HepG2 (cell line): ENCODE measurements around the gene DST. TPM values are rescaled to one million over a fixed set of nuclear protein-coding genes. Genes with fewer than 3 reads are reported as not detected.

ENCODE experiments used
- FOXM1 ChIP-seq: sonication (generic); formaldehyde crosslinking; IDR thresholded peaks from 2 replicates; pipeline ENCODE4 v1.5.0; 2020; ENCODE audit warnings: missing genetic modification reagents
- NONO ChIP-seq, 2 experiments: fragments of 450-650 bp in 1 of 2; sonication (generic) in 1 of 2; formaldehyde crosslinking in 1 of 2; IDR thresholded peaks in 1 of 2; conservative IDR thresholded peaks in 1 of 2; 2 replicates each; pipeline versions ENCODE4 v1.6.1 to v1.8.0; 2017 to 2022; ENCODE audit warnings: mild to moderate bottlenecking in 1 of 2, missing genetic modification reagents in 1 of 2, moderate library complexity in 1 of 2
- SP4 ChIP-seq: sonication (generic); formaldehyde crosslinking; IDR thresholded peaks from 2 replicates; pipeline ENCODE4 v1.8.1; 2023; ENCODE audit warnings: mild to moderate bottlenecking, missing genetic modification reagents
- STAG1 ChIP-seq: sonication (generic); formaldehyde crosslinking; IDR thresholded peaks from 2 replicates; pipeline ENCODE4 v1.4.0; 2020; ENCODE audit warnings: missing genetic modification reagents
- XBP1 ChIP-seq: sonication (generic); formaldehyde crosslinking; IDR thresholded peaks from 2 replicates; pipeline ENCODE4 v1.5.0; 2020; ENCODE audit warnings: missing genetic modification reagents
- ZBTB21 ChIP-seq: sonication (generic); formaldehyde crosslinking; IDR thresholded peaks from 2 replicates; pipeline ENCODE4 v1.4.0; 2020; ENCODE audit warnings: missing genetic modification reagents
- ZC3H4 ChIP-seq: sonication (generic); formaldehyde crosslinking; IDR thresholded peaks from 2 replicates; pipeline ENCODE4 v1.4.0; 2020; ENCODE audit warnings: missing genetic modification reagents, borderline replicate concordance
- ZNF224 ChIP-seq: sonication (generic); formaldehyde crosslinking; IDR thresholded peaks from 2 replicates; pipeline ENCODE4 v1.5.0; 2020; ENCODE audit warnings: mild to moderate bottlenecking, missing genetic modification reagents
- ZNF230 ChIP-seq: sonication (generic); formaldehyde crosslinking; IDR thresholded peaks from 2 replicates; pipeline ENCODE4 v1.4.0; 2020; ENCODE audit warnings: mild to moderate bottlenecking, missing genetic modification reagents
- ZNF33B ChIP-seq: sonication (generic); formaldehyde crosslinking; IDR thresholded peaks from 2 replicates; pipeline ENCODE4 v1.5.1; 2020; ENCODE audit warnings: mild to moderate bottlenecking, missing genetic modification reagents
- ZNF468 ChIP-seq: sonication (generic); formaldehyde crosslinking; IDR thresholded peaks from 2 replicates; pipeline ENCODE4 v1.8.0; 2022; ENCODE audit warnings: mild to moderate bottlenecking, moderate library complexity, missing genetic modification reagents
- ZNF510 ChIP-seq: sonication (generic); formaldehyde crosslinking; IDR thresholded peaks from 2 replicates; pipeline ENCODE4 v1.4.0; 2020; ENCODE audit warnings: low read depth, mild to moderate bottlenecking, missing genetic modification reagents
- ZNF790 ChIP-seq: sonication (generic); formaldehyde crosslinking; IDR thresholded peaks from 2 replicates; pipeline ENCODE4 v1.8.0; 2022; ENCODE audit warnings: missing genetic modification reagents, mild to moderate bottlenecking, borderline replicate concordance
- polyA plus RNA-seq, 8 experiments: library from polyadenylated mRNA; depleted of rRNA in 3 of 8; stranded (reverse) in 7 of 8; unstranded in 1 of 8; fragments of >200 nt; fragmentation: Illumina TruSeq in 4 of 8; extraction: Trizol in 4 of 8; gene quantifications; 2 replicates each; pipeline versions ENCODE4 v1.2.1 to v1.2.3, GENCODE V29; 2011 to 2016; ENCODE audit warnings: low read depth in 4 of 8, missing spikeins in 1 of 8, mixed read lengths in 1 of 8; ENCODE audit not compliant: insufficient read depth in 1 of 8
- total RNA-seq, 5 experiments: library from RNA; depleted of rRNA; stranded (reverse); fragments of >200 nt; fragmentation: Illumina TruSeq; extraction: Trizol; gene quantifications; 2 replicates each; pipeline ENCODE4 v1.2.3, GENCODE V29; 2016; ENCODE audit warnings: low read depth in 1 of 5
- TF ChIP-seq, protein P1 (sequence below): sonication (generic); formaldehyde crosslinking; IDR thresholded peaks from 2 replicates; pipeline ENCODE4 v1.5.1; 2020; ENCODE audit warnings: mild to moderate bottlenecking, missing genetic modification reagents
- TF ChIP-seq, protein P2 (sequence below): sonication (generic); formaldehyde crosslinking; IDR thresholded peaks from 2 replicates; pipeline ENCODE4 v1.4.0; 2020; ENCODE audit warnings: mild to moderate bottlenecking, missing genetic modification reagents
- TF ChIP-seq, protein P3 (sequence below): sonication (generic); formaldehyde crosslinking; IDR thresholded peaks from 2 replicates; pipeline ENCODE4 v1.4.0; 2020; ENCODE audit warnings: mild to moderate bottlenecking, low read depth, missing genetic modification reagents
- TF ChIP-seq, protein P4 (sequence below): sonication (generic); formaldehyde crosslinking; IDR thresholded peaks from 2 replicates; pipeline ENCODE4 v1.5.1; 2020; ENCODE audit warnings: missing genetic modification reagents, mild to moderate bottlenecking, borderline replicate concordance
- TF ChIP-seq, protein P5 (sequence below): sonication (generic); formaldehyde crosslinking; IDR thresholded peaks from 2 replicates; pipeline ENCODE4 v1.4.0; 2020; ENCODE audit warnings: missing genetic modification reagents
- TF ChIP-seq, protein P6 (sequence below): IDR thresholded peaks from 2 replicates; pipeline ENCODE4 v1.6.1; 2012; ENCODE audit warnings: low read length, improper control_type of control experiment

DST gene
- total and polyA plus RNA-seq, 2 of the 13 experiments (the other 11 are each of a cell fraction or from before 2014, with no cell fraction given), result 64.4 to 89.0 TPM

DNA sequence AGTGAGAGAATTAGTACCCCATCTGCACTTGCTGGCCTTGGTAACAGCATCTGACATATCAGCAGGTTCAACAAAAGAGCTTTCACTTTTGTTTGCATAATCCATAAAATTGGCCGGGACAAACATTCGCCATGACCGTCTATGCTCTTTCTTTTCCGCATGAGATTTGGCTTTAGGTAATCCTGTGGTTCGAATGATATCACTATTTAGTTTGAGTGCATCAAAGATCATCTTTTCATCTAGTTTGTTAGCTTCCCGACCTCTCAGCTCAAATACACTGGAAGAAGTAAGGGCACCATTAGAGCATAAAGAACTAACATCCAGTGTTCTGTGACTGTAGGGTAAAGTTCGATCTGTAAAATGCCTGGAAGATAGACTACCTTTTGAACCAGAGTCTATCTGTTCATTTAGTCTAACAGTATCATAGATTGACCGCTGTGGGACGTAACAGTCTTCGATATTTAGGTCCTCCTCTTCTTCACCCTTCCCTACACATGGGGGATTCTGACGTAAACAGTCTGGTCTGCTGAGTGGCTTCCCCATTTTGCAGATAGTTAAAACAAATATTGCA, 101.6 kb downstream of the DST start (continued):
- TF ChIP-seq, protein P1, sequence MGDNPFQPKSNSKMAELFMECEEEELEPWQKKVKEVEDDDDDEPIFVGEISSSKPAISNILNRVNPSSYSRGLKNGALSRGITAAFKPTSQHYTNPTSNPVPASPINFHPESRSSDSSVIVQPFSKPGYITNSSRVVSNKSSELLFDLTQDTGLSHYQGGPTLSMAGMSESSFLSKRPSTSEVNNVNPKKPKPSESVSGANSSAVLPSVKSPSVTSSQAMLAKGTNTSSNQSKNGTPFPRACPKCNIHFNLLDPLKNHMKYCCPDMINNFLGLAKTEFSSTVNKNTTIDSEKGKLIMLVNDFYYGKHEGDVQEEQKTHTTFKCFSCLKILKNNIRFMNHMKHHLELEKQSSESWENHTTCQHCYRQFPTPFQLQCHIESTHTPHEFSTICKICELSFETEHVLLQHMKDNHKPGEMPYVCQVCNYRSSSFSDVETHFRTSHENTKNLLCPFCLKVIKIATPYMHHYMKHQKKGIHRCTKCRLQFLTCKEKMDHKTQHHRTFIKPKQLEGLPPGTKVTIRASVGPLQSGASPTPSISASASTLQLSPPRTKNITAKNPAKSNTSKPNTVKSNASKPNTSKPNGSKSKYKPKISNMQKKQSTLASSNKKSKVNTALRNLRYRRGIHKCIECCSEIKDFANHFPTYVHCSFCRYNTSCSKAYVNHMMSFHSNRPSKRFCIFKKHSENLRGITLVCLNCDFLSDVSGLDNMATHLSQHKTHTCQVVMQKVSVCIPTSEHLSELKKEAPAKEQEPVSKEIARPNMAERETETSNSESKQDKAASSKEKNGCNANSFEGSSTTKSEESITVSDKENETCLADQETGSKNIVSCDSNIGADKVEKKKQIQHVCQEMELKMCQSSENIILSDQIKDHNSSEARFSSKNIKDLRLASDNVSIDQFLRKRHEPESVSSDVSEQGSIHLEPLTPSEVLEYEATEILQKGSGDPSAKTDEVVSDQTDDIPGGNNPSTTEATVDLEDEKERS (CRISPR knock-in tag), result no peak
- no peak for TF ChIP-seq STAG1 (CRISPR knock-in tag)
- no peak for TF ChIP-seq ZNF230 (CRISPR knock-in tag)
- no peak for TF ChIP-seq ZC3H4 (CRISPR knock-in tag)
- no peak for TF ChIP-seq SP4 (CRISPR knock-in tag)
- TF ChIP-seq, protein P2, sequence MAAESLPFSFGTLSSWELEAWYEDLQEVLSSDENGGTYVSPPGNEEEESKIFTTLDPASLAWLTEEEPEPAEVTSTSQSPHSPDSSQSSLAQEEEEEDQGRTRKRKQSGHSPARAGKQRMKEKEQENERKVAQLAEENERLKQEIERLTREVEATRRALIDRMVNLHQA (CRISPR knock-in tag), result no peak
- TF ChIP-seq FOXM1 (CRISPR knock-in tag), result no peak
- TF ChIP-seq ZNF468, result 0 out of 2 replicates have a peak, but pooled peaks have one; percentile 55
- 0 out of 2 replicates have a peak, but pooled peaks have one; percentile 8 for TF ChIP-seq ZNF510 (CRISPR knock-in tag)
- TF ChIP-seq NONO (IDR thresholded peaks at IDR 0.05), result no peak
- TF ChIP-seq NONO (CRISPR knock-in tag; conservative IDR thresholded peaks at IDR 0.05), result no peak
- TF ChIP-seq, protein P3, sequence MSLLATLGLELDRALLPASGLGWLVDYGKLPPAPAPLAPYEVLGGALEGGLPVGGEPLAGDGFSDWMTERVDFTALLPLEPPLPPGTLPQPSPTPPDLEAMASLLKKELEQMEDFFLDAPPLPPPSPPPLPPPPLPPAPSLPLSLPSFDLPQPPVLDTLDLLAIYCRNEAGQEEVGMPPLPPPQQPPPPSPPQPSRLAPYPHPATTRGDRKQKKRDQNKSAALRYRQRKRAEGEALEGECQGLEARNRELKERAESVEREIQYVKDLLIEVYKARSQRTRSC (CRISPR knock-in tag), result no peak
- no peak for TF ChIP-seq ZNF224 (CRISPR knock-in tag)
- TF ChIP-seq ZBTB21 (CRISPR knock-in tag), result peak; percentile 80; the same call in 1 of the 2 replicates
- TF ChIP-seq, protein P4, sequence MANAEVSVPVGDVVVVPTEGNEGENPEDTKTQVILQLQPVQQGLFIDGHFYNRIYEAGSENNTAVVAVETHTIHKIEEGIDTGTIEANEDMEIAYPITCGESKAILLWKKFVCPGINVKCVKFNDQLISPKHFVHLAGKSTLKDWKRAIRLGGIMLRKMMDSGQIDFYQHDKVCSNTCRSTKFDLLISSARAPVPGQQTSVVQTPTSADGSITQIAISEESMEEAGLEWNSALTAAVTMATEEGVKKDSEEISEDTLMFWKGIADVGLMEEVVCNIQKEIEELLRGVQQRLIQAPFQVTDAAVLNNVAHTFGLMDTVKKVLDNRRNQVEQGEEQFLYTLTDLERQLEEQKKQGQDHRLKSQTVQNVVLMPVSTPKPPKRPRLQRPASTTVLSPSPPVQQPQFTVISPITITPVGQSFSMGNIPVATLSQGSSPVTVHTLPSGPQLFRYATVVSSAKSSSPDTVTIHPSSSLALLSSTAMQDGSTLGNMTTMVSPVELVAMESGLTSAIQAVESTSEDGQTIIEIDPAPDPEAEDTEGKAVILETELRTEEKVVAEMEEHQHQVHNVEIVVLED (CRISPR knock-in tag), result no peak; the same call in 1 of the 2 replicates
- no peak for TF ChIP-seq ZNF790
- no peak for TF ChIP-seq XBP1 (CRISPR knock-in tag)
- TF ChIP-seq, protein P5, sequence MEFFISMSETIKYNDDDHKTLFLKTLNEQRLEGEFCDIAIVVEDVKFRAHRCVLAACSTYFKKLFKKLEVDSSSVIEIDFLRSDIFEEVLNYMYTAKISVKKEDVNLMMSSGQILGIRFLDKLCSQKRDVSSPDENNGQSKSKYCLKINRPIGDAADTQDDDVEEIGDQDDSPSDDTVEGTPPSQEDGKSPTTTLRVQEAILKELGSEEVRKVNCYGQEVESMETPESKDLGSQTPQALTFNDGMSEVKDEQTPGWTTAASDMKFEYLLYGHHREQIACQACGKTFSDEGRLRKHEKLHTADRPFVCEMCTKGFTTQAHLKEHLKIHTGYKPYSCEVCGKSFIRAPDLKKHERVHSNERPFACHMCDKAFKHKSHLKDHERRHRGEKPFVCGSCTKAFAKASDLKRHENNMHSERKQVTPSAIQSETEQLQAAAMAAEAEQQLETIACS (CRISPR knock-in tag), result no peak
- TF ChIP-seq ZNF33B (CRISPR knock-in tag), result no peak
- TF ChIP-seq, protein P6, sequence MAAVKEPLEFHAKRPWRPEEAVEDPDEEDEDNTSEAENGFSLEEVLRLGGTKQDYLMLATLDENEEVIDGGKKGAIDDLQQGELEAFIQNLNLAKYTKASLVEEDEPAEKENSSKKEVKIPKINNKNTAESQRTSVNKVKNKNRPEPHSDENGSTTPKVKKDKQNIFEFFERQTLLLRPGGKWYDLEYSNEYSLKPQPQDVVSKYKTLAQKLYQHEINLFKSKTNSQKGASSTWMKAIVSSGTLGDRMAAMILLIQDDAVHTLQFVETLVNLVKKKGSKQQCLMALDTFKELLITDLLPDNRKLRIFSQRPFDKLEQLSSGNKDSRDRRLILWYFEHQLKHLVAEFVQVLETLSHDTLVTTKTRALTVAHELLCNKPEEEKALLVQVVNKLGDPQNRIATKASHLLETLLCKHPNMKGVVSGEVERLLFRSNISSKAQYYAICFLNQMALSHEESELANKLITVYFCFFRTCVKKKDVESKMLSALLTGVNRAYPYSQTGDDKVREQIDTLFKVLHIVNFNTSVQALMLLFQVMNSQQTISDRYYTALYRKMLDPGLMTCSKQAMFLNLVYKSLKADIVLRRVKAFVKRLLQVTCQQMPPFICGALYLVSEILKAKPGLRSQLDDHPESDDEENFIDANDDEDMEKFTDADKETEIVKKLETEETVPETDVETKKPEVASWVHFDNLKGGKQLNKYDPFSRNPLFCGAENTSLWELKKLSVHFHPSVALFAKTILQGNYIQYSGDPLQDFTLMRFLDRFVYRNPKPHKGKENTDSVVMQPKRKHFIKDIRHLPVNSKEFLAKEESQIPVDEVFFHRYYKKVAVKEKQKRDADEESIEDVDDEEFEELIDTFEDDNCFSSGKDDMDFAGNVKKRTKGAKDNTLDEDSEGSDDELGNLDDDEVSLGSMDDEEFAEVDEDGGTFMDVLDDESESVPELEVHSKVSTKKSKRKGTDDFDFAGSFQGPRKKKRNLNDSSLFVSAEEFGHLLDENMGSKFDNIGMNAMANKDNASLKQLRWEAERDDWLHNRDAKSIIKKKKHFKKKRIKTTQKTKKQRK, result no peak
